Activated CD8-positive, alpha-beta memory T cell treated with anti-CD3 and anti-CD28 coated beads, Interleukin-2, amount 50 U/mL, for 4 hours (primary cell): ENCODE measurements around the gene CHST9.
"Not testable (repeated sequence)": the region's sequence is repeated elsewhere in the genome, so short reads cannot be mapped to it uniquely, and the experiment has no call there.

Experiments used
- DNase-seq: peaks from one replicate; pipeline ENCODE4 v3.0.0-alpha.2; 2020

The CHST9 gene, protein sequence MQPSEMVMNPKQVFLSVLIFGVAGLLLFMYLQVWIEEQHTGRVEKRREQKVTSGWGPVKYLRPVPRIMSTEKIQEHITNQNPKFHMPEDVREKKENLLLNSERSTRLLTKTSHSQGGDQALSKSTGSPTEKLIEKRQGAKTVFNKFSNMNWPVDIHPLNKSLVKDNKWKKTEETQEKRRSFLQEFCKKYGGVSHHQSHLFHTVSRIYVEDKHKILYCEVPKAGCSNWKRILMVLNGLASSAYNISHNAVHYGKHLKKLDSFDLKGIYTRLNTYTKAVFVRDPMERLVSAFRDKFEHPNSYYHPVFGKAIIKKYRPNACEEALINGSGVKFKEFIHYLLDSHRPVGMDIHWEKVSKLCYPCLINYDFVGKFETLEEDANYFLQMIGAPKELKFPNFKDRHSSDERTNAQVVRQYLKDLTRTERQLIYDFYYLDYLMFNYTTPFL

GRCh38 chr18:27185025-27185763, at the start of gene CHST9:
Gene CHST9 (minus strand): TSS chr18:27185308. CDS start chr18:27142809, 42,499 bp downstream.
- no peak for DNase-seq

- not testable (repeated sequence) for DNase-seq
Observed at GRCh38 chr18:27232355-27232754, 47.2 kb upstream of the CHST9 start.

DNA sequence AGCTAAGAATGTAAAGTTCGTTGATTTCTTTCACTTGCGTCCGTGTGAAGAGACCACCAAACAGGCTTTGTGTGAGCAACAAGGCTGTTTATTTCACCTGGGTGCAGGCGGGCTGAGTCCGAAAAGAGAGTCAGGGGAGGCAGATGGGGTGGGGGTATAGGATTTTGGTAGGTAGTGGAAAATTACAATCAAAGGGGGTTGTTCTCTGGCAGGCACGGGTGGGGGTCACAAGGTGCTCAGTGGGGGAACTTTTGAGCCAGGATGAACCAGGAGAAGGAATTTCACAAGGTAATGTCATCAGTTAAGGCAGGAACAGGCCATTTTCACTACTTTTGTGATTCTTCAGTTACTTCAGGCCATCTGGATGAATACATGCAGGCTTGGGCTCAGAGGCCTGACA, 46.6 kb upstream of the CHST9 start:
- DNase-seq, result not testable (repeated sequence)

DNA sequence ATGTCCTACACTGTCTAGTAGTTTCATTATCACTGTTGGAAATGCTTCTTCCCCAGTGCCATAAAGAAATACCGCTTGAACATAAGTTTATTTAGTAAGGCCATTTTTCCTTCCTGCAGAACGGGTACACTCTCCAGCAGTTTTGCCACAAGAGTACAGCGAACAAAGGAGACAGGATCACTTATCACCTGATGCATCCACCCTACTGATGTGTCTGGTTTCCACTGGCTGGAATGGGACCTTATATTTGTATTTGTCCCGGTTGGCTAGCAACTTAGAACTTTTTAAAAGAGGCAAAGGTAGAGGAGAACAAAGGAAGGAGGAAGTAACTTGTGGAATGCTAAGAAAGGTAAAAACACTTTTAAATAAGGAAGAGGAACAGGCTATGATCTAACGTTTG, 46.1 kb upstream of the CHST9 start:
- not testable (repeated sequence) for DNase-seq

DNA sequence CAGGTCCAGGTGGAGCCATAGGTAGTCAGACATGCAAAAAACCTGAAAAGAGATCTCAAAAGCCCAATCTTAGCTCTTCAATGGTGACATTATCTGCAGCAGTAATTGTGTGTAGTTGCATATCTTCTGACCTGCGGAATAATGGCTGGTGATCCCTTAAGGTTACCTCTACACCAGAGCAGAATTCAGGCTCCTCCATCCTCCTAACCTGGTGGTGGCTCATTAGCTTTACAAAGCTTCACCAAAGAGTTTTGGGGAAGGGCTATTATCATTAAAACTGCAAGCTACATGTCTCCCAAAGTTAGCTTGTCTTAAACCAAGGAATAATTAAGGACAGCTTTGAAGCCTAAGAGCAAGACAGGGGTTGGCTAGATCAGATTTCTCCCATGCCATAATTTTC, 42.6 kb upstream of the CHST9 start:
- DNase-seq, result no peak

DNA sequence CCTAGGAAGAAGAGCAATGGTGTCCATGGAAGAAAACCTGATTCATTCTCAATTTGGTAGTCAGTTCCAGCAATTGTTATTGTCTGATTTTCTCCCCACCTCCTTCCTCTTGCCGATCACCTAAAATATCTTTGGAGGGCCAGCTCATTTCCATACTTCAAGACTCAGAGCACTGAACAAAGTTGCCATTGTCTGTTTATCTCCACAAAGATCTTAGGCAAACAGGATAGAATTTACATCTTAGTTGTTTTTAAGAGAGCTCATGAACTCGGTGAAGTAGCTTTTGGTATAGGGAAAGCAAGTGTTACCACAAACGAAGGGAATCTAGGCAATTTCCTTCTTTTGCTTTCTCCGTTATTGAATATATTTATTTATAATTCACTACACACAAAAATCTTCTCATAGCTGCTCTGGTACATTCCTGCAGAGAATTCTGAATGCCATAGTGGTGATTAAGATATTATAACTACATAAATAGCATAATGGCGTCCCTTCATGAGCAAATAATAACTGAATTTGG, 41.5 kb upstream of the CHST9 start:
- DNase-seq, result no peak

DNA sequence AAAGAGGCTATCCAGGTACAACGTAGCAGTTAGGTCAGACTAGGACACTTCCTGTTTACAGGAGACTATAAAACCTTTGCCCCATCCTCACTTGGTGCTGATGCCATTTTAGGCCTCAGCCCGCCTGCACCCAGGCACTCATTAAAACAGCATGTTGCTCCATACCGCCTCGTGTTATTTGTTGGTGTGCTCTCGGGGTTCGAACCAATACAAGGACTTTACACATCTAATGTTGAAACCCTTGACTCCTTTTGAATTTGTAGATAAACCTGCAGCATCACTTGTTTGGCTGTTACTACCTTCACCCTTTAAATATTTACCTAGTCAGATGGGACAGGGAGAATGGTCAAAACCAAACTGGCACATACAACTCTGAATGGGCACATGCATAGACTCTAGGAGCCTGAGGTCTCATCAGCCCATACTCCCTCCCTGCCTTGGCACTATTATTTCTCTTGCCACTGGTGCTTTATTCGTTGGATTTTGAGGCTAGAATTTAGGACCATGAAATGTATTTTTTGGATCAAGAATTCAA, 40.9 kb upstream of the CHST9 start:
- DNase-seq, result no peak

- DNase-seq, result no peak
Observed at GRCh38 chr18:27223526-27224291, 38.6 kb upstream of the CHST9 start.

DNA sequence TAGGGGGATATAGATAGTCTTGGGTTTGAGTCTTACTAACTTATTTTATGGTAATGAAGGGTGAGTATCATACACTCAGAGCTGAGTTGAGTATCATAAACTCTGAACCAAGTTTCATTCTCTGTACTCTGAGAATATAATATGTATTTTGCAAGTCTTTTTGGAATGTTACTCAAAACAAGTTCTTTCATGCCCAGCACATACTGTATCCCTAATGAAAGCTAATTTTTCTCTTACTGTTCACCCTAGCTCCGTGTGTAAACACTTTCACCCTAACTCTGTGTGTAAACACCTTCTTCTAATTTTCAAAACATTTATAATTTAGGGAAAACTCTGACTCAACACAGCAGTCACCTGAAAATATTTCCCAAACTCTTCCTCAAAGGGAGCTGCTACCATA, 29.7 kb upstream of the CHST9 start:
- no peak for DNase-seq

DNA sequence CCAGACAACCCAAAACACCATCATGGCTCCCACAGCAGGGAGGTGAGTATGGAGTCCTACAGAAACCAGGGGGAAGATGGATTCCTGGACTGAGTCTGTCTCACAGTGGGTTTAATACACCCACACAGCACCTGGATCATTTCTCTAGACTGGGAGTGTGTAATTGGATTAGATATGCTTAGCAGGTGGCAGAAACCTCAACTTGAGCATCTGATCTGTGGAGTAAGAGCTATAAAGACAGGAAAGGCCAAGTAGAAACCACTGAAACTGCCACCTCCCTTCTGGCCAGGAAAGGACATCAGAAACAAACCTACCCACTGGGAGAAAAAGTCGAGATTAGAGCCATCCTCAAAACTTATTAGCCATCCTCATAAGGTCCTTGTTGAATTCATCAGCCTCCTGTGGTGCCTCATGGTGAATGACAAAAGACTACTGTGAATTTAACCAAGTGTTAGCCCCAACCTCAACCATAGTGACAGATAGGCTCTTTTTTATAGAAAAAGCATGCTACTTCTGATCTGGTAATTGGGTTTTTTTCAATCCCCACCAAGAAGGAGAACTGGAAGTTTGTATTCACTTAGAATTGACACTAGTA, 28.1 kb upstream of the CHST9 start:
- DNase-seq, result no peak

DNA sequence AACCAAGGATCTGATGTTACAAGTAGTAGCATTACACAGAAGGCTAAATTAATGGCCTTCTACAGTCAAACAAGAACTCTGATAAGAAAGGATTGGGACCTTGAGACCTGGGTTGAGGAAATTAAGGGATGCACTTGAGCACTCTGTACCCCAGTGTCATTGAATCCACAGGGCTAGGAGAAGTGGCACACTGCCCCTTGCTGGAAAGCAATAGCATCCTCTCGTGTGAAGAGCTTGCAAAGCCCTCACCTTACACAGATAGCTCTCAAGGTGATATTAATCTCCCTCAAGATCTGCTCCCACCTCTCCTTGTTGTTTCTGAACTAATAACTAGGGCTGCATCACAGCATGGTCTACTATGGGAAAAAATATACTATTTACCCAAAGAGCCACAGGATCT, 26.5 kb upstream of the CHST9 start:
- DNase-seq, result no peak

- no peak for DNase-seq
Observed at GRCh38 chr18:27206411-27206810, 21.3 kb upstream of the CHST9 start.

DNA sequence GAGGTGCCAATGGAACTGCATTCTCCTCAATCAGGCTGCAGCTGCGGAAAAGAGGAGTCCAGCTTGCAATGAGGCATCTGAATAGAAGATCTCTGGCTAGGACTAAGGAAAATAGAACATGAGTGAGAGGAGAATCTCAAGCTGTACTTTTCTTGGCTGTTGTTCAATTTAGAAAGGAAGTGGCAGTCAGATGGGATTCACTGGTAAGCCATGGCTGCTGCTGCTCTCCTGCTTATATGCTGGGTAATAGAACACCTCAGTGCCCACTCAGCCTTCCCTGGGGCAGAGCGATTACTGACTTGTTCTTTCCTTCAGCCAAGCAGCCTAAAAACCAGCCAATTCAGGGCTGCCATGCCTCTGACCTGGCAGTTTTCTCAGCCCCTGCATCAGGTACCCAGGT, 17.6 kb upstream of the CHST9 start:
- DNase-seq, result no peak

- no peak for DNase-seq
Observed at GRCh38 chr18:27198036-27198435, 12.9 kb upstream of the CHST9 start.

GRCh38 chr18:27188309-27188708, 3.2 kb upstream of the CHST9 start:
- no peak for DNase-seq

DNA sequence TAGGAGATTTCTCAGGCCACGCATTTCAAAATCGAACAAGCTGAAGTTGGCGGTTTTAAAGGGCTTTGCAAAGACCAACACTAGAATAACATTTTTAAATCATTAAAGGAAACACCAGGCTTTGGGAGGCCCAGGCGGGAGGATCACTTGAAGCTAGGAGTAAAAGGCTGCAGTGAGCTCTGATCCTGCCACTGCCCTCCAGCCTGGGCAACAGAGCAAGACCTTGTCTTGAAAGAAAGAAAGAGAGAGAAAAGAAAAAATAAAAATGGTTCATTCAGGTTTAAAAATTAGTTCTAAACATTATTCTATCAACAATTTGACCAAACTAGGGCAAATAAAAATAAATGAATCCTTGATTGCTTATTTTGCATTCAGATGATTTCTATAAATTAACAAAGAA, 789 bp upstream of the CHST9 start:
- DNase-seq, result no peak

DNA sequence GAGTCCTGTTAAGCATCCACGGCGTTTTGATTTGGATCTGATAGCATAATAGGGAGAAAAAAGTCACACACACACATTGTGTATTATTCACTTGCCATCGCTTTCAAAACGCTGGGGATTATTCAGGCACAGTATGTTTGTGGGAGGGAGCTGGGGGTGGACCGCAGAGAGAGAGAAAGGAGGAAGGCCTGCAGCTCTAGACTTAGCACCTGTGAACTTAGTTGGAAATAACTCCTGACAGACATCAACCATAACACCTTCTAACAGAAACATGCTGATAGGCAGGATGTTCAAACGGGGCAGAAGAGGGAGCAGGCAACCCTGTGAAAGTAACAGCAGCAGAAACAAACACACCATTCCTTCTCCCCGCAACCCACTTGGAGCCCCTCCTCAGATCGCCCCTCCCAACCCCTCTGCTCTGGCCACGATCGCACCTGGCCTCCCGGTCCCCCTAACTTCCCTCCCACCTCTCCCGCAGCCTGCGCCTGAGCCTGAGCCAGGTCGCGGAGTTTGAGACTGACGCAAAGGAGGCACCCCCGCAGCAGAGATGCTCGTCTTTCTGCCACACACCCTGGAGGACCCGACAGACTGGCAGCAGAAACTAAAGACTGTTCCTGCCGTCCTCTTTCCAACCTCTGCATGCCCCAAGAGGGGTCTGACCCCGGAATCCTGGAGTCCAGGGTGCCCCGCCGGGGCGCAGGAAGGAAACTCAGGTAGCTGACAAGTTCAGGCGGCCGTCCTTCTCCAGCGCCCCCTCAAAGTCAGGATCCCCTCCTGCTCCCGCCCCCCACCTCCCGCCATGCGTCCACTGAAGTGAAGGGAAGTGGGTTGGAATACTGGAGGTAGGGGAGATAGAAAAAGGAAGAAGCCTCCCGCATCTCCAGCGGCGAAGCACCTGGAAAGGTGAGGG, 738 bp downstream of the CHST9 start:
- DNase-seq, result no peak

GRCh38 chr18:27181726-27182125, 3.4 kb downstream of the CHST9 start:
- DNase-seq, result no peak

DNA sequence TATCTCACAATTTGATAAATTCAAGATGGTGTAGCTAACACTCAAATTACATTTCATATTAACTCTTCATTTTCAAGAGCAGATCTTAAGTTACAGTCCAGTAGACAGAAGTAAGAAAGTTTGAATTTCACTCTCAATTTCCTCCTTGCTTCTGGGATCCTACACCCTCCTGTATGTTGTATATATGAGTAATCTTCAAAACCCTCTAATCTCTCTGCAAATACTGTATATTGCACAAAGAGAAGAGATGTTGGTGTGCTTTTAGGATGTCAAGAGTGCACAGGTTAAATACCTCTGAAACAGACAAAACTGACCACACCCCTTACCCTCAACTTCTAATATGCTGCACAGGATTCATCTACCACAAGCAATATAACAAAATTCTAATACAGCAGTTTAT, 6.7 kb downstream of the CHST9 start:
- no peak for DNase-seq

- no peak for DNase-seq
Observed at GRCh38 chr18:27175914-27176313, 9.2 kb downstream of the CHST9 start.

GRCh38 chr18:27175245-27175644, 9.9 kb downstream of the CHST9 start:
- DNase-seq, result no peak
